Naive thymus-derived CD4-positive, alpha-beta T cell (primary cell): Measurements from ENCODE around the gene MEGF8. TPM values are rescaled to one million over a fixed set of nuclear protein-coding genes. Genes with fewer than 3 reads are reported as not detected.
A peak's percentile ranks its signal among the peaks of the same experiment; 100 is the strongest.

Source experiments
- ATAC-seq: fragments of 150-1000 bp; cut with Tn5 transposase; 2 replicates; pipeline ENCODE4 v1.10.0; 2021; ENCODE audit warnings: mild to moderate bottlenecking, moderate library complexity
- CTCF ChIA-PET: fragments of 350-600 bp; sonication (Branson Sonifier 250); formaldehyde crosslinking; loops from one replicate; lab custom pipeline; 2021; ENCODE audit warnings: antibody characterized with exemption; lab: Charles Lee
- POLR2A ChIA-PET: fragments of 350-600 bp; sonication (Branson Sonifier 250); formaldehyde crosslinking; loops from one replicate; lab custom pipeline; 2021; ENCODE audit warnings: antibody characterized with exemption, inconsistent platforms; lab: Charles Lee
- DNase-seq, 9 donors: peaks; one replicate each; pipeline versions ENCODE4 v3.0.0 to v3.0.0-alpha.2; 2020 to 2022; ENCODE audit warnings: mixed read lengths in 1 of 9
- H3K27ac ChIP-seq: one replicate; pipeline ENCODE4 v1.7.0; 2013; ENCODE audit warnings: mild to moderate bottlenecking, low read depth, low read length, moderate library complexity
- H3K27me3 ChIP-seq, 2 donors: one replicate each; pipeline ENCODE4 v1.7.0; 2013; ENCODE audit warnings: low read length in 2 of 2, mild to moderate bottlenecking in 2 of 2, moderate library complexity in 2 of 2; ENCODE audit not compliant: control insufficient read depth in 2 of 2, insufficient read depth in 2 of 2
- H3K36me3 ChIP-seq, 3 experiments: 1 replicate in 2 of 3; 2 replicates in 1 of 3; pipeline ENCODE4 v1.7.0; 2013; ENCODE audit warnings: low read length in 3 of 3, mild to moderate bottlenecking in 3 of 3, moderate library complexity in 1 of 3; ENCODE audit not compliant: insufficient read depth in 3 of 3, control insufficient read depth in 2 of 3
- H3K4me1 ChIP-seq, 2 donors: one replicate each; pipeline ENCODE4 v1.7.0; 2013; ENCODE audit warnings: low read length in 2 of 2, mild to moderate bottlenecking in 2 of 2, moderate library complexity in 1 of 2; ENCODE audit not compliant: control insufficient read depth in 2 of 2, insufficient read depth in 2 of 2
- H3K4me3 ChIP-seq: 2 replicates; pipeline ENCODE4 v1.7.0; 2013; ENCODE audit warnings: mild to moderate bottlenecking, low read length
- H3K9me3 ChIP-seq, 3 experiments: 1 replicate in 2 of 3; 2 replicates in 1 of 3; pipeline ENCODE4 v1.7.0; 2013; ENCODE audit warnings: low read length in 3 of 3; ENCODE audit not compliant: control insufficient read depth in 2 of 3
- H3K27ac Mint-ChIP-seq, 9 donors: one replicate each; pipeline ENCODE4 v1.8.0; 2020 to 2022; ENCODE audit warnings: mixed read lengths in 9 of 9, mild to moderate bottlenecking in 8 of 9, moderate library complexity in 5 of 9, inconsistent platforms in 2 of 9
- H3K27me3 Mint-ChIP-seq, 5 donors: one replicate each; pipeline ENCODE4 v1.8.0; 2021 to 2022; ENCODE audit warnings: mixed read lengths in 5 of 5, mild to moderate bottlenecking in 1 of 5
- H3K36me3 Mint-ChIP-seq, 5 donors: one replicate each; pipeline ENCODE4 v1.8.0; 2020 to 2022; ENCODE audit warnings: mixed read lengths in 5 of 5, mild to moderate bottlenecking in 3 of 5, inconsistent platforms in 1 of 5
- H3K4me1 Mint-ChIP-seq, 7 donors: one replicate each; pipeline ENCODE4 v1.8.0; 2020 to 2022; ENCODE audit warnings: mixed read lengths in 7 of 7, mild to moderate bottlenecking in 3 of 7, inconsistent platforms in 1 of 7
- H3K4me3 Mint-ChIP-seq, 10 donors: one replicate each; pipeline ENCODE4 v1.8.0; 2020 to 2022; ENCODE audit warnings: mild to moderate bottlenecking in 10 of 10, mixed read lengths in 10 of 10, moderate library complexity in 6 of 10, inconsistent platforms in 2 of 10
- H3K9me3 Mint-ChIP-seq, 11 donors: one replicate each; pipeline ENCODE4 v1.8.0; 2020 to 2022; ENCODE audit warnings: mixed read lengths in 11 of 11, mild to moderate bottlenecking in 4 of 11, inconsistent platforms in 1 of 11, moderate library complexity in 1 of 11
- intact Hi-C, 2 donors: fragments of 100-400 bp; cut with micrococcal nuclease; formaldehyde crosslinking; loops; one replicate each; pipeline ENCODE4 v1.15.1; 2023
- polyA plus RNA-seq, 2 donors: library from polyadenylated mRNA; unstranded; fragments of 300-500 nt; fragmentation: Illumina TruSeq; gene quantifications; one replicate each; pipeline ENCODE4 v1.2.3, GENCODE V29; 2021
- total RNA-seq, 6 experiments: library from RNA in 5 of 6; stranded (reverse) in 5 of 6; gene quantifications; 1 replicate in 5 of 6; 2 replicates in 1 of 6; pipeline ENCODE4 v1.2.3 and lab custom pipeline; 2021 to 2026

Gene MEGF8
- total and polyA plus RNA-seq, 7 experiments from 2014 or later: 0.40 to 9.3 (median 8.1) TPM

DNA sequence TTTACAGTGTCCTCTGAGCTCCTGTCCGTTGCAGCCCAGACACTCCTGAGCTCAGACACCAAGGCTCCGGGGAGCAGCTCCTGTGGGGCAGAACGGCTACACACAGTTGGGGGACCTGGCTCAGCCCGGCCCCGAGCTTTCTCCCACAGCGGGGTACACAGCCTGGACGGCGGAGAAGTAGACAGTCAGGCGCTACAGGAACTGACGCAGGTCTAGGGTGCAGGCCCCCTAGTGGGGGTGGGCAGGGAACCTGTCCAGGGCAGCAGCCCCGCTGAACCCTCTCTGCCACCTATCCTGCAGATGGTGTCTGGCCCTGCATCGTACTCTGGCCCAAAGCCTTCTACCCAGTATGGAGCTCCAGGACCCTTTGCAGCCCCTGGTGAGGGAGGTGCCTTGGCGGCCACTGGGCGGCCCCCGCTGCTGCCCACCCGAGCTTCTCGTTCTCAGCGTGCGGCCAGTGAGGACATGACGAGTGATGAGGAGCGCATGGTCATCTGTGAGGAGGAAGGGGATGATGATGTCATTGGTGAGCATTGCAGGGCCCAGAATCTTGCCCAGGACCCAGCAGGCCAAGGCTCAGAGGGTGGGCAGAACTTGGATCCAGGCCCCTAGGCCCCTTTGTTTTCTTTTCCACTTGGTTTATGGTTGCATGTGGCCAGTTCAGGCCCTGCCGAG is 36.4 kb upstream of the MEGF8 start:
- Histone ChIP-seq H3K4me1 (peaks cover 10 to 14% of the 10 kb centered on the region in 2 donors), H3K9me3 (no peaks in the 10 kb centered on the region), H3K27me3 (no peaks in the 10 kb centered on the region), H3K27ac (no peak overlapping the region), H3K36me3 (peaks cover 0 to 74% (median 15%) of the 10 kb centered on the region in 3 experiments), H3K4me3 (no peak overlapping the region)
- ChIA-PET POLR2A (no interaction called here), CTCF (interaction anchor here (1.0 kb wide), 1 partner anchor 111 kb away, joined by 4 read pairs; no protein-coding TSS in a partner anchor)
- H3K4me3 Mint-ChIP-seq: no peak overlapping the region
- peak overlapping the region in 2 of 9 donors; percentile 6 to 25 for H3K27ac Mint-ChIP-seq
- H3K4me1 Mint-ChIP-seq: peaks cover 17 to 30% (median 26%) of the 10 kb centered on the region in 7 donors
- intact Hi-C loops: loop anchor here in 1 of 2 donors (10.0 kb wide), 1 partner anchor 404 kb away; the partner anchor contains the start of gene ARHGEF1
- DNase-seq: no peak
- no peaks in the 10 kb centered on the region for H3K27me3 Mint-ChIP-seq
- H3K9me3 Mint-ChIP-seq: peaks cover 0 to 4% (median 0%) of the 10 kb centered on the region in 11 donors
- ATAC-seq: no peak
- H3K36me3 Mint-ChIP-seq: peaks cover 0 to 11% (median 8%) of the 10 kb centered on the region in 5 donors

DNA sequence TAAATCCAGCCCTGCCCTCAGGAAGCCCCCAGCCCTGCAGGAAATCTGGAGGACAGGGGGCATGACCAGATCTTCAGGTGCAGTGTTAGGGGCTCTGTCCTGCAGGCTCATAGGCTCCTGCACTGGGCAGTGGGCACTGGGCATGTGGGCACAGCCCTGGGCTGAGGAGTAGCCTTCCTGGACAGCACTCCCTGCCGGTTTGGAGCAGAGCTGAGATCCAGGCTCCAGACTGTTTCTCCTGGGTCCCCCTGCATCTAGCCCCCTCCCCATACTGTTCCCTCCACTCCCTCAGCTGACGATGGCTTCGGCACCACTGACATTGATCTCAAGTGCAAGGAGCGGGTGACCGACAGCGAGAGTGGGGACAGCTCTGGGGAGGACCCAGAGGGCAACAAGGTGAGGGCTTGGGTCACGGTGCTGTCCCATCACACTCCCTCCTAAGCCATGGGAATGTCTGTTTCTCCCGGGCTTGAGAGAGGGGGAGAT is 35.8 kb upstream of the MEGF8 start:
- Histone ChIP-seq H3K36me3 (peaks cover 0 to 80% (median 15%) of the 10 kb centered on the region in 3 experiments), H3K27ac (no peak overlapping the region), H3K4me1 (peaks cover 10 to 14% of the 10 kb centered on the region in 2 donors), H3K9me3 (no peaks in the 10 kb centered on the region), H3K27me3 (no peaks in the 10 kb centered on the region), H3K4me3 (no peak overlapping the region)
- Mint-ChIP-seq H3K4me1 (peaks cover 15 to 29% (median 25%) of the 10 kb centered on the region in 7 donors), H3K4me3 (no peak overlapping the region), H3K27me3 (no peaks in the 10 kb centered on the region), H3K36me3 (peaks cover 0 to 11% (median 8%) of the 10 kb centered on the region in 5 donors), H3K9me3 (peaks cover 0 to 4% (median 0%) of the 10 kb centered on the region in 11 donors), H3K27ac (no peak overlapping the region)
- DNase-seq: no peak
- POLR2A ChIA-PET: interaction anchor here (0.6 kb wide), 1 partner anchor 204 kb away, joined by 3 read pairs; no protein-coding TSS in a partner anchor
- ATAC-seq: no peak
- CTCF ChIA-PET: no interaction called here
- intact Hi-C loops: loop anchor here in 1 of 2 donors (10.0 kb wide), 1 partner anchor 405 kb away; the partner anchor contains the start of gene ARHGEF1

DNA sequence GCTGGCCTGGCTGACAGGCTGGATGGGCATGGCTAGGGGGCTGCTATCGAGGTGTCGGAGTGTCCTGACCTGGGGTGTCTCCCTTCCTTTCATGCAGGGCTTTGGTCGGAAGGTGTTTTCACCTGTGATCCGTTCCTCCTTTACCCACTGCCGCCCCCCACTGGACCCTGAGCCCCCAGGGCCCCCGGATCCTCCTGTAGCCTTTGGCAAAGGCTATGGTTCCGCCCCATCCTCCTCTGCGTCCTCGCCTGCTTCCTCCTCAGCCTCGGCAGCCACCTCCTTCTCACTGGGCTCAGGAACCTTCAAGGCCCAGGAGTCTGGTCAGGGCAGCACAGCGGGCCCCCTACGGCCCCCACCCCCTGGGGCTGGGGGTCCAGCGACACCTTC is 35.3 kb upstream of the MEGF8 start:
- Mint-ChIP-seq H3K36me3 (peaks cover 0 to 11% (median 8%) of the 10 kb centered on the region in 5 donors), H3K27ac (no peak overlapping the region), H3K4me3 (no peak overlapping the region), H3K27me3 (no peaks in the 10 kb centered on the region), H3K9me3 (peaks cover 0 to 2% (median 0%) of the 10 kb centered on the region in 11 donors), H3K4me1 (peaks cover 10 to 24% (median 20%) of the 10 kb centered on the region in 7 donors)
- Histone ChIP-seq H3K27me3 (no peaks in the 10 kb centered on the region), H3K27ac (no peak overlapping the region), H3K36me3 (peaks cover 0 to 84% (median 15%) of the 10 kb centered on the region in 3 experiments), H3K4me3 (no peak overlapping the region), H3K4me1 (peaks cover 6 to 8% of the 10 kb centered on the region in 2 donors), H3K9me3 (no peaks in the 10 kb centered on the region)
- intact Hi-C loops: no loop called here
- ChIA-PET POLR2A (interaction anchor here (0.5 to 0.6 kb wide), 2 partner anchors 184 to 205 kb away, joined by 3 to 4 read pairs; no protein-coding TSS in a partner anchor), CTCF (interaction anchor here (0.8 kb wide), 1 partner anchor 48 kb away, joined by 3 read pairs; the partner anchor contains the start of gene GSK3A)
- DNase-seq (no peak), ATAC-seq (no peak)

DNA sequence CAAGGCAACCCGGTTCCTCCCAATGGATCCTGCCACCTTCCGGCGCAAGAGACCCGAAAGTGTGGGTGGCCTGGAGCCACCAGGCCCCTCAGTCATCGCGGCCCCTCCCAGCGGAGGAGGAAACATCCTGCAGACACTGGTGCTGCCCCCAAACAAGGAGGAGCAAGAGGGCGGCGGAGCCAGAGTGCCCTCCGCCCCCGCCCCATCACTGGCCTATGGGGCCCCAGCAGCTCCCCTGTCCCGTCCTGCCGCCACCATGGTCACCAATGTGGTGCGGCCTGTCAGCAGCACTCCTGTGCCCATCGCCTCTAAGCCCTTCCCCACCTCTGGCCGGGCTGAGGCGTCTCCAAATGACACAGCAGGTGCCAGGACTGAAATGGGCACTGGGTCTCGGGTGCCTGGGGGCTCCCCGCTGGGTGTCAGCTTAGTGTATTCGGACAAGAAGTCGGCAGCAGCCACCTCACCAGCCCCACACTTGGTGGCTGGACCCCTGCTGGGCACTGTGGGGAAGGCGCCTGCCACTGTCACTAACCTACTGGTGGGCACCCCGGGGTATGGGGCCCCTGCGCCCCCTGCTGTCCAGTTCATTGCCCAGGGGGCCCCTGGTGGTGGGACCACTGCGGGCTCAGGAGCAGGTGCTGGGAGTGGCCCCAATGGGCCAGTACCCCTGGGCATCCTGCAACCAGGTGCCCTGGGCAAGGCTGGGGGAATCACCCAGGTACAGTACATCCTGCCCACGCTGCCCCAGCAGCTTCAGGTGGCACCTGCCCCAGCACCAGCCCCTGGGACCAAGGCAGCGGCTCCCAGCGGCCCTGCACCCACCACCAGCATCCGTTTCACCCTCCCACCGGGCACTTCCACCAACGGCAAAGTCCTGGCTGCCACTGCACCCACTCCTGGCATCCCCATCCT is 34.7 kb upstream of the MEGF8 start:
- no peaks in the 10 kb centered on the region for H3K27me3 ChIP-seq
- peaks cover 0 to 87% (median 15%) of the 10 kb centered on the region in 3 experiments for H3K36me3 ChIP-seq
- ChIA-PET CTCF (interaction anchor here (0.8 kb wide), 1 partner anchor 48 kb away, joined by 3 read pairs; the partner anchor contains the start of gene GSK3A), POLR2A (interaction anchor here (0.5 kb wide), 1 partner anchor 185 kb away, joined by 4 read pairs; no protein-coding TSS in a partner anchor)
- Mint-ChIP-seq H3K27me3 (no peaks in the 10 kb centered on the region), H3K9me3 (peaks cover 0 to 2% (median 0%) of the 10 kb centered on the region in 11 donors), H3K27ac (peak overlapping the region in 1 of 9 donors; percentile 42), H3K4me3 (no peak overlapping the region), H3K36me3 (peaks cover 0 to 11% (median 8%) of the 10 kb centered on the region in 5 donors), H3K4me1 (peaks cover 8 to 17% (median 14%) of the 10 kb centered on the region in 7 donors)
- no peak overlapping the region for H3K4me3 ChIP-seq
- H3K4me1 ChIP-seq: peaks cover 0 to 4% of the 10 kb centered on the region in 2 donors
- H3K27ac ChIP-seq: no peak overlapping the region
- H3K9me3 ChIP-seq: no peaks in the 10 kb centered on the region
- ATAC-seq (peak; percentile 82), DNase-seq (peak in 7 of 9 donors; percentile 42 to 57 (median 55))
- intact Hi-C loops: no loop called here

DNA sequence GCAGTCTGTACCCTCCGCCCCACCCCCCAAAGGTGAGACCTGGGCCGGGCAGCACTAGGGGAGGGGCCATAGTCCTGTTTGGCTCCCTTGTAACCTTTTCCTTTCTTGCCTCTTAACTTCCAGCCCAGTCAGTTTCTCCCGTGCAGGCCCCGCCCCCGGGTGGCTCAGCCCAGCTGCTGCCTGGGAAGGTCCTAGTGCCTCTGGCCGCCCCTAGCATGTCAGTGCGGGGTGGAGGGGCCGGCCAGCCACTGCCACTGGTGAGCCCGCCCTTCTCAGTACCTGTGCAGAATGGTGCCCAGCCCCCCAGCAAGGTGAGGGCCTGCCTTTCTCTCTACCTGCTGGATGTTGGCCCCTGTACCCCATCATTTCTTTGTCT is 34.0 kb upstream of the MEGF8 start:
- H3K36me3 ChIP-seq: peaks cover 0 to 87% (median 15%) of the 10 kb centered on the region in 3 experiments
- POLR2A ChIA-PET: interaction anchor here (1.3 kb wide), 1 partner anchor 14 kb away, joined by 3 read pairs; no protein-coding TSS in a partner anchor
- peaks cover 0 to 10% (median 8%) of the 10 kb centered on the region in 5 donors for H3K36me3 Mint-ChIP-seq

More for the DNA sequence above, 34.0 kb upstream of the MEGF8 start:
- Histone ChIP-seq H3K27me3 (no peaks in the 10 kb centered on the region), H3K4me3 (no peak overlapping the region), H3K27ac (no peak overlapping the region), H3K4me1 (peaks cover 0 to 8% of the 10 kb centered on the region in 2 donors), H3K9me3 (no peaks in the 10 kb centered on the region)
- Mint-ChIP-seq H3K27ac (peak overlapping the region in 7 of 9 donors; percentile 10 to 76 (median 46)), H3K9me3 (peaks cover 0 to 2% (median 0%) of the 10 kb centered on the region in 11 donors), H3K4me1 (peaks cover 8 to 16% (median 9%) of the 10 kb centered on the region in 7 donors), H3K27me3 (no peaks in the 10 kb centered on the region), H3K4me3 (peak overlapping the region in 1 of 10 donors; percentile 50)
- CTCF ChIA-PET: no interaction called here
- no peak for DNase-seq
- ATAC-seq: no peak
- intact Hi-C loops: no loop called here
